Liver (tissue), 9 donors: Measurements from ENCODE around the gene PODNL1. TPM values are rescaled to one million over a fixed set of nuclear protein-coding genes. Genes with fewer than 3 reads are reported as not detected.

Experiments
- DNase-seq: peaks from one replicate; pipeline ENCODE4 v3.0.0-alpha.2; 2017; ENCODE audit warnings: low spot score
- H3K27ac ChIP-seq, 2 donors: one replicate each; pipeline ENCODE4 v1.7.0; 2013; ENCODE audit warnings: inconsistent platforms in 2 of 2, low read length in 2 of 2, control low read depth in 1 of 2, low read depth in 1 of 2, mild to moderate bottlenecking in 1 of 2
- H3K27me3 ChIP-seq, 4 donors: one replicate each; pipeline versions ENCODE4 v1.6.1 to v1.7.0; 2013; ENCODE audit warnings: low read length in 3 of 4, inconsistent platforms in 1 of 4, mild to moderate bottlenecking in 1 of 4, moderate library complexity in 1 of 4; ENCODE audit not compliant: control insufficient read depth in 4 of 4, insufficient read depth in 4 of 4
- H3K36me3 ChIP-seq, 4 donors: one replicate each; pipeline versions ENCODE4 v1.6.1 to v1.7.0; 2013; ENCODE audit warnings: low read length in 3 of 4, mild to moderate bottlenecking in 3 of 4, low read depth in 1 of 4, moderate library complexity in 1 of 4; ENCODE audit not compliant: control insufficient read depth in 4 of 4, insufficient read depth in 3 of 4
- H3K4me1 ChIP-seq, 4 donors: one replicate each; pipeline versions ENCODE4 v1.6.1 to v1.7.0; 2013; ENCODE audit warnings: low read length in 3 of 4, mild to moderate bottlenecking in 3 of 4, moderate library complexity in 1 of 4; ENCODE audit not compliant: control insufficient read depth in 4 of 4, insufficient read depth in 4 of 4
- H3K4me3 ChIP-seq, 3 donors: one replicate each; pipeline versions ENCODE4 v1.6.1 to v1.7.0; 2013; ENCODE audit warnings: low read length in 3 of 3, control low read depth in 1 of 3, low read depth in 1 of 3, mild to moderate bottlenecking in 1 of 3
- H3K9ac ChIP-seq, 2 donors: one replicate each; pipeline ENCODE4 v1.7.0; 2013; ENCODE audit warnings: low read length in 2 of 2, mild to moderate bottlenecking in 2 of 2, moderate library complexity in 2 of 2, control low read depth in 1 of 2, low read depth in 1 of 2
- H3K9me3 ChIP-seq, 4 donors: one replicate each; pipeline versions ENCODE4 v1.6.1 to v1.7.0; 2013; ENCODE audit warnings: low read length in 3 of 4; ENCODE audit not compliant: control insufficient read depth in 4 of 4
- EGR1 ChIP-seq, 2 donors: IDR thresholded peaks; 2 replicates each; pipeline ENCODE4 v1.6.1; 2016 to 2018; ENCODE audit warnings: antibody characterized with exemption in 2 of 2, low read depth in 2 of 2
- FOXA1 ChIP-seq: IDR thresholded peaks from 2 replicates; pipeline ENCODE4 v1.6.1; 2016; ENCODE audit warnings: antibody characterized with exemption
- FOXA2 ChIP-seq: IDR thresholded peaks from 2 replicates; pipeline ENCODE4 v1.6.1; 2016; ENCODE audit warnings: antibody characterized with exemption
- GABPA ChIP-seq, 2 donors: IDR thresholded peaks in 1 of 2; conservative IDR thresholded peaks in 1 of 2; 2 replicates each; pipeline ENCODE4 v1.6.1; 2016; ENCODE audit warnings: antibody characterized with exemption in 2 of 2, mild to moderate bottlenecking in 1 of 2, moderate library complexity in 1 of 2
- HNF4A ChIP-seq, 2 donors: conservative IDR thresholded peaks; 2 replicates each; pipeline ENCODE4 v1.6.1; 2016; ENCODE audit warnings: antibody characterized with exemption in 2 of 2, mild to moderate bottlenecking in 2 of 2
- HNF4G ChIP-seq: IDR thresholded peaks from 2 replicates; pipeline ENCODE4 v1.6.1; 2016; ENCODE audit warnings: antibody characterized with exemption
- JUND ChIP-seq, 2 donors: IDR thresholded peaks; 2 replicates each; pipeline ENCODE4 v1.6.1; 2016; ENCODE audit warnings: antibody characterized with exemption in 2 of 2
- MAX ChIP-seq: IDR thresholded peaks from 2 replicates; pipeline ENCODE4 v1.6.1; 2016; ENCODE audit warnings: antibody characterized with exemption
- NR2F2 ChIP-seq: IDR thresholded peaks from 2 replicates; pipeline ENCODE4 v1.6.1; 2016; ENCODE audit warnings: antibody characterized with exemption
- RAD21 ChIP-seq, 2 donors: IDR thresholded peaks; 2 replicates each; pipeline ENCODE4 v1.6.1; 2016; ENCODE audit warnings: antibody characterized with exemption in 2 of 2, mild to moderate bottlenecking in 2 of 2
- RXRA ChIP-seq, 2 donors: IDR thresholded peaks; 2 replicates each; pipeline ENCODE4 v1.6.1; 2017 to 2018; ENCODE audit warnings: antibody characterized with exemption in 2 of 2, mild to moderate bottlenecking in 1 of 2
- SP1 ChIP-seq: IDR thresholded peaks from 2 replicates; pipeline ENCODE4 v1.6.1; 2018; ENCODE audit warnings: antibody characterized with exemption, mild to moderate bottlenecking
- TAF1 ChIP-seq: conservative IDR thresholded peaks from 2 replicates; pipeline ENCODE4 v1.6.1; 2016; ENCODE audit warnings: antibody characterized with exemption, mild to moderate bottlenecking
- YY1 ChIP-seq: IDR thresholded peaks from 2 replicates; pipeline ENCODE4 v1.6.1; 2016; ENCODE audit warnings: antibody characterized with exemption, mild to moderate bottlenecking
- WGBS: extraction: QIAGEN DNeasy Blood & Tissue Kit; methylation state at CpG from one replicate; pipeline ENCODE4 v1.1.7; 2013; 5-methylcytosine and 5-hydroxymethylcytosine counted together
- polyA plus RNA-seq, 2 donors: library from polyadenylated mRNA; stranded (reverse) in 1 of 2; unstranded in 1 of 2; fragments of 200-250 nt in 1 of 2; fragments of >200 nt in 1 of 2; fragmentation: Nextera tagmentation in 1 of 2; extraction: Ambion mirVana in 1 of 2; gene quantifications; one replicate each; pipeline versions ENCODE4 v1.2.1 to v1.2.3, GENCODE V29; 2013 to 2015
- total RNA-seq, 2 donors: library from RNA; depleted of rRNA; stranded (reverse); fragments of >200 nt; gene quantifications; one replicate each; pipeline ENCODE4 v1.2.3, GENCODE V29; 2014
- TF ChIP-seq, protein P1 (sequence below): IDR thresholded peaks from 2 replicates; pipeline ENCODE4 v1.6.1; 2016; ENCODE audit warnings: antibody characterized with exemption
- TF ChIP-seq, protein P2 (sequence below): IDR thresholded peaks from 2 replicates; pipeline ENCODE4 v1.6.1; 2016; ENCODE audit warnings: antibody characterized with exemption, mild to moderate bottlenecking
- TF ChIP-seq, protein P3 (sequence below): fragments of 150-350 bp; IDR thresholded peaks from 2 replicates; pipeline ENCODE4 v1.5.1; 2017; ENCODE audit warnings: improper control_type of control experiment, low read depth, low read length; ENCODE audit not compliant: missing input control
- TF ChIP-seq, protein P4 (sequence below): IDR thresholded peaks from 2 replicates; pipeline ENCODE4 v1.6.1; 2016; ENCODE audit warnings: antibody characterized with exemption
- donor health status: healthy.
- donor health status: healthy.
- donor health status: healthy.
- donor health status: healthy.
- donor health status: healthy.

The PODNL1 gene
- total and polyA plus RNA-seq, 4 donors = 0.30 TPM; not detected in 3

DNA sequence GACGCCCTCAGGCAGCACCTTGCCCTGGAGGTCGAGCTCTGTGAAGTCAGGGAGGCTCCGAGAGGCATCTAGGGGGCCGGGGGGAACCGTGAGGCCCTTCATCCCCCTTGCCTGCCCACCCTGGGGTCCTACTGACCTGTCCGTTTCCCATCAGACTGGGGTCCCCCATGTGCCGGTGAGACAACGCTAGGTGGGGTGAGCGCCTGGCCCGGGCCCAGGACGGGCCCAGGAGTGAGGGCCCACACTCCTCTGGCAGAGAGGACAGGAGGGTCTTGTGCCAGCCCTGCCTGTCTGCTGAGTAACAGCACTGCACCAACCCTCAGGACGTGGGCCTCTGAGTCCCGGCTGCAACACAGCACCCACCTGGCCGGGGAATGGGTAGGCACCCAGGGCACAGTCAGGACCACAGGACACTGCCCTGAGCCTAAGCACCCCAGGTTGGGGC is 28.5 kb upstream of the PODNL1 start:
- 96% methylated on average over 14 of the region's 14 CpGs for WGBS
- Histone ChIP-seq H3K36me3 (peaks cover 27 to 69% (median 32%) of the 10 kb centered on the region in 4 donors), H3K27ac (no peak overlapping the region)

DNA sequence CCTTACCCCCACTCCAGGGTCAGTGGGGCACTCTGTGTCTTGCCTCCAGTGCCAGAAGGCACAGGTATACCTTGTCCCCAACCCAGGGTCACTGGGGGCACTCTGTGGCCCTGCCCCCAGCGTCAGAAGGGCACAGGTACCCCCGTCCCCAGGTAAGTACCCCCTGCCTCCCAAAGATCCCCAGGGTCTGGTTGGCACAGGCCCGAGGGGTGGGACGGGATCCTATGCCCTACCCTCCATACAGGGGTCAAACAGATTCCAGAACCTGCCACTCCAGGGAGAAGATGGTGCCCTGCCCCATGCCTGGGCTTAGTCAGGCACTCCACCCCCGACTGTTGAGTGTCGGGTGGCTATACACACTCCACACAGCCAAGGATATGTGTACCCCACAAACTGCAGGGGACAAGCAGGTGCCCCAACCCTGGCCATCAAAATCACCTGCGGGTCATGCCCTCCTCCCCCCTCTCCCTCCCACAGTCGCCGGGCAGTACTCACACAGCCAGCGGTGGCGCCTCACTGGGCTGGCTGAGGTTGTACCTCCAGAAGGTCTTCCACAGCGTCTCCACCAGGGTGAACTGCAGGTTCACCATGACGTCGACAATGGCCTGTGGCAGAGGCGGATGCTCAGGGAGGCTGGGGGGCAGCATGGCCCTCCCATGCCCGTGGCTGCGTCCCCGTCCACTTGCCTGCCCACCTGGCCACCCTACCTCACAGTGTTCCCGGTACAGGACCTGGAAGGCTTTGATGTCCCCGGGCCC is 27.9 kb upstream of the PODNL1 start:
- H3K9me3 ChIP-seq = no peaks in the 10 kb centered on the region
- H3K4me1 ChIP-seq = no peaks in the 10 kb centered on the region
- WGBS = 95% methylated on average over 20 of the region's 20 CpGs
- H3K36me3 ChIP-seq = peaks cover 27 to 69% (median 31%) of the 10 kb centered on the region in 4 donors
- H3K9ac ChIP-seq = no peak overlapping the region
- TF ChIP-seq RXRA (IDR thresholded peaks at IDR 0.05) = no peak
- TF ChIP-seq, protein P1, sequence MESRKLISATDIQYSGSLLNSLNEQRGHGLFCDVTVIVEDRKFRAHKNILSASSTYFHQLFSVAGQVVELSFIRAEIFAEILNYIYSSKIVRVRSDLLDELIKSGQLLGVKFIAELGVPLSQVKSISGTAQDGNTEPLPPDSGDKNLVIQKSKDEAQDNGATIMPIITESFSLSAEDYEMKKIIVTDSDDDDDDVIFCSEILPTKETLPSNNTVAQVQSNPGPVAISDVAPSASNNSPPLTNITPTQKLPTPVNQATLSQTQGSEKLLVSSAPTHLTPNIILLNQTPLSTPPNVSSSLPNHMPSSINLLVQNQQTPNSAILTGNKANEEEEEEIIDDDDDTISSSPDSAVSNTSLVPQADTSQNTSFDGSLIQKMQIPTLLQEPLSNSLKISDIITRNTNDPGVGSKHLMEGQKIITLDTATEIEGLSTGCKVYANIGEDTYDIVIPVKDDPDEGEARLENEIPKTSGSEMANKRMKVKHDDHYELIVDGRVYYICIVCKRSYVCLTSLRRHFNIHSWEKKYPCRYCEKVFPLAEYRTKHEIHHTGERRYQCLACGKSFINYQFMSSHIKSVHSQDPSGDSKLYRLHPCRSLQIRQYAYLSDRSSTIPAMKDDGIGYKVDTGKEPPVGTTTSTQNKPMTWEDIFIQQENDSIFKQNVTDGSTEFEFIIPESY = no peak
- no peak for TF ChIP-seq EGR1 (IDR thresholded peaks at IDR 0.05; ENCODE audit: low read depth in 2 of 2)
- no peak for TF ChIP-seq FOXA2
- TF ChIP-seq, protein P2, sequence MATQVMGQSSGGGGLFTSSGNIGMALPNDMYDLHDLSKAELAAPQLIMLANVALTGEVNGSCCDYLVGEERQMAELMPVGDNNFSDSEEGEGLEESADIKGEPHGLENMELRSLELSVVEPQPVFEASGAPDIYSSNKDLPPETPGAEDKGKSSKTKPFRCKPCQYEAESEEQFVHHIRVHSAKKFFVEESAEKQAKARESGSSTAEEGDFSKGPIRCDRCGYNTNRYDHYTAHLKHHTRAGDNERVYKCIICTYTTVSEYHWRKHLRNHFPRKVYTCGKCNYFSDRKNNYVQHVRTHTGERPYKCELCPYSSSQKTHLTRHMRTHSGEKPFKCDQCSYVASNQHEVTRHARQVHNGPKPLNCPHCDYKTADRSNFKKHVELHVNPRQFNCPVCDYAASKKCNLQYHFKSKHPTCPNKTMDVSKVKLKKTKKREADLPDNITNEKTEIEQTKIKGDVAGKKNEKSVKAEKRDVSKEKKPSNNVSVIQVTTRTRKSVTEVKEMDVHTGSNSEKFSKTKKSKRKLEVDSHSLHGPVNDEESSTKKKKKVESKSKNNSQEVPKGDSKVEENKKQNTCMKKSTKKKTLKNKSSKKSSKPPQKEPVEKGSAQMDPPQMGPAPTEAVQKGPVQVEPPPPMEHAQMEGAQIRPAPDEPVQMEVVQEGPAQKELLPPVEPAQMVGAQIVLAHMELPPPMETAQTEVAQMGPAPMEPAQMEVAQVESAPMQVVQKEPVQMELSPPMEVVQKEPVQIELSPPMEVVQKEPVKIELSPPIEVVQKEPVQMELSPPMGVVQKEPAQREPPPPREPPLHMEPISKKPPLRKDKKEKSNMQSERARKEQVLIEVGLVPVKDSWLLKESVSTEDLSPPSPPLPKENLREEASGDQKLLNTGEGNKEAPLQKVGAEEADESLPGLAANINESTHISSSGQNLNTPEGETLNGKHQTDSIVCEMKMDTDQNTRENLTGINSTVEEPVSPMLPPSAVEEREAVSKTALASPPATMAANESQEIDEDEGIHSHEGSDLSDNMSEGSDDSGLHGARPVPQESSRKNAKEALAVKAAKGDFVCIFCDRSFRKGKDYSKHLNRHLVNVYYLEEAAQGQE = no peak
- TF ChIP-seq GABPA (IDR thresholded peaks at IDR 0.05 in 1 of 2, conservative IDR thresholded peaks at IDR 0.05 in 1 of 2) = no peak
- no peak for TF ChIP-seq FOXA1
- TF ChIP-seq HNF4G = no peak
- no peak for TF ChIP-seq SP1
- TF ChIP-seq NR2F2 = no peak
- no peak for TF ChIP-seq TAF1
- TF ChIP-seq RAD21 (IDR thresholded peaks at IDR 0.05) = no peak
- TF ChIP-seq JUND (IDR thresholded peaks at IDR 0.05) = no peak
- no peak for TF ChIP-seq YY1
- TF ChIP-seq, protein P3, sequence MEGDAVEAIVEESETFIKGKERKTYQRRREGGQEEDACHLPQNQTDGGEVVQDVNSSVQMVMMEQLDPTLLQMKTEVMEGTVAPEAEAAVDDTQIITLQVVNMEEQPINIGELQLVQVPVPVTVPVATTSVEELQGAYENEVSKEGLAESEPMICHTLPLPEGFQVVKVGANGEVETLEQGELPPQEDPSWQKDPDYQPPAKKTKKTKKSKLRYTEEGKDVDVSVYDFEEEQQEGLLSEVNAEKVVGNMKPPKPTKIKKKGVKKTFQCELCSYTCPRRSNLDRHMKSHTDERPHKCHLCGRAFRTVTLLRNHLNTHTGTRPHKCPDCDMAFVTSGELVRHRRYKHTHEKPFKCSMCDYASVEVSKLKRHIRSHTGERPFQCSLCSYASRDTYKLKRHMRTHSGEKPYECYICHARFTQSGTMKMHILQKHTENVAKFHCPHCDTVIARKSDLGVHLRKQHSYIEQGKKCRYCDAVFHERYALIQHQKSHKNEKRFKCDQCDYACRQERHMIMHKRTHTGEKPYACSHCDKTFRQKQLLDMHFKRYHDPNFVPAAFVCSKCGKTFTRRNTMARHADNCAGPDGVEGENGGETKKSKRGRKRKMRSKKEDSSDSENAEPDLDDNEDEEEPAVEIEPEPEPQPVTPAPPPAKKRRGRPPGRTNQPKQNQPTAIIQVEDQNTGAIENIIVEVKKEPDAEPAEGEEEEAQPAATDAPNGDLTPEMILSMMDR = no peak
- TF ChIP-seq HNF4A (conservative IDR thresholded peaks at IDR 0.05) = no peak
- TF ChIP-seq, protein P4, sequence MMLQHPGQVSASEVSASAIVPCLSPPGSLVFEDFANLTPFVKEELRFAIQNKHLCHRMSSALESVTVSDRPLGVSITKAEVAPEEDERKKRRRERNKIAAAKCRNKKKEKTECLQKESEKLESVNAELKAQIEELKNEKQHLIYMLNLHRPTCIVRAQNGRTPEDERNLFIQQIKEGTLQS = no peak
- TF ChIP-seq MAX = no peak
- no peak overlapping the region for H3K27ac ChIP-seq
- H3K27me3 ChIP-seq = no peaks in the 10 kb centered on the region
- H3K4me3 ChIP-seq = no peak overlapping the region
- no peak for DNase-seq

More for the DNA sequence above, 28.5 kb upstream of the PODNL1 start:
- no peak for DNase-seq
- Histone ChIP-seq H3K27me3 (no peaks in the 10 kb centered on the region), H3K4me1 (no peaks in the 10 kb centered on the region), H3K9me3 (no peaks in the 10 kb centered on the region), H3K4me3 (no peak overlapping the region), H3K9ac (no peak overlapping the region)
- TF ChIP-seq RAD21 (IDR thresholded peaks at IDR 0.05) = no peak
- TF ChIP-seq HNF4G = no peak
- TF ChIP-seq SP1 = no peak
